ENCODE measurements around the gene C17orf107.
"Not testable (repeated sequence)": the region's sequence is repeated elsewhere in the genome, so short reads cannot be mapped to it uniquely, and the experiment has no call there.

The C17orf107 gene

GRCh38 chr17:4901648-4902344 lies 2.5 kb downstream of the C17orf107 start:
- Histone ChIP-seq H3K27ac (ENCODE audit: low read depth, low read length, poor library complexity, severe bottlenecking) (no peak overlapping the region), H3K4me1 (ENCODE audit: insufficient read depth, low read length, severe bottlenecking) (peaks cover 35% of the 10 kb centered on the region), H3K9me3 (ENCODE audit: low read length) (no peaks in the 10 kb centered on the region), H3K4me2 (ENCODE audit: low read length) (peak overlapping the region; percentile 76; the same call in 1 of the 2 replicates), H3K9ac (ENCODE audit: low read length) (no peak overlapping the region), H3K9me2 (ENCODE audit: low read depth, low read length) (no peaks in the 10 kb centered on the region), H3K27me3 (ENCODE audit: insufficient read depth, low read length) (no peaks in the 10 kb centered on the region), H3K79me2 (ENCODE audit: insufficient read depth, low read length) (no peaks in the 10 kb centered on the region), H2AFZ (ENCODE audit: low read length) (no peak overlapping the region), H4K20me1 (ENCODE audit: insufficient read depth, low read length) (no peaks in the 10 kb centered on the region), H3F3A (ENCODE audit: insufficient read depth, low read length) (no peaks in the 10 kb centered on the region), H3K4me3 (ENCODE audit: low read depth, low read length, poor library complexity, severe bottlenecking) (no peak overlapping the region), H3K36me3 (ENCODE audit: insufficient read depth, low read length) (peaks cover 3% of the 10 kb centered on the region; the same call in 1 of the 2 replicates)
- TF ChIP-seq CTCF (IDR thresholded peaks at IDR 0.05; ENCODE audit: low read length): no peak
- TF ChIP-seq EZH2 (IDR thresholded peaks at IDR 0.05; ENCODE audit: borderline replicate concordance, low read length): no peak

DNA sequence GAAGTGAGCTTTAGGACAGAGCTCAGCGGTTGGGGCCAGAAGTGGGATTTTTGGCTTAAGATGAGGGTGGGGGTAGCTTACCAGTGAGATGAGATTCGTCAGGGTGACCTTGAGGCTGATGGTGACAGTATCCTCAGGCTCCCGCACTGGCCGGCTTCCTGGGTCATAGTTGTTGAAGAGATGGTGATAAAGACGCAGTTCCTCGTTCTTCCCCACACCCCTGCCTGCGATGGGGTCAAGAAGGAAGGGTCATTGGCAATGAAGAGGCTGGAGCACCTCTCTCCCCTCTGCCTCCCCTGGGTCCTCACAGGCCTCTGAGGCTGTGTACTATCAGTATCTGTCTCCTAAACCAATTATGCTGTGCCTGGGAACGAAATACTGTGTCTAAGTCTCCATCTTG lies 3.2 kb downstream of the C17orf107 start:
- H3K27me3 ChIP-seq (ENCODE audit: insufficient read depth, low read length): no peaks in the 10 kb centered on the region
- peak overlapping the region; percentile 20 for H3K27ac ChIP-seq (ENCODE audit: low read depth, low read length, poor library complexity, severe bottlenecking)
- H3K4me3 ChIP-seq (ENCODE audit: low read depth, low read length, poor library complexity, severe bottlenecking): no peak overlapping the region
- no peaks in the 10 kb centered on the region for H3F3A ChIP-seq (ENCODE audit: insufficient read depth, low read length)
- H3K9me3 ChIP-seq (ENCODE audit: low read length): no peaks in the 10 kb centered on the region
- TF ChIP-seq CTCF (IDR thresholded peaks at IDR 0.05; ENCODE audit: low read length): no peak
- no peaks in the 10 kb centered on the region for H3K36me3 ChIP-seq (ENCODE audit: insufficient read depth, low read length)
- no peaks in the 10 kb centered on the region for H3K79me2 ChIP-seq (ENCODE audit: insufficient read depth, low read length)
- H3K9me2 ChIP-seq (ENCODE audit: low read depth, low read length): no peaks in the 10 kb centered on the region
- no peaks in the 10 kb centered on the region for H4K20me1 ChIP-seq (ENCODE audit: insufficient read depth, low read length)
- H3K9ac ChIP-seq (ENCODE audit: low read length): no peak overlapping the region; the same call in 1 of the 2 replicates
- H3K4me1 ChIP-seq (ENCODE audit: insufficient read depth, low read length, severe bottlenecking): peaks cover 35% of the 10 kb centered on the region
- no peak overlapping the region for H2AFZ ChIP-seq (ENCODE audit: low read length)
- H3K4me2 ChIP-seq (ENCODE audit: low read length): peak overlapping the region; percentile 19; the same call in 1 of the 2 replicates

GRCh38 chr17:4903051-4903818 lies 3.9 kb downstream of the C17orf107 start, which contains the start of gene CHRNE:
TSS of gene CHRNE (minus strand) at chr17:4903098. CDS start at chr17:4903063, 35 bp downstream.
- no peak within 1 kb of the TSS for H2AFZ ChIP-seq (ENCODE audit: low read length)
- no peaks in the 10 kb centered on the region for H3K79me2 ChIP-seq (ENCODE audit: insufficient read depth, low read length)
- peak within 1 kb of the TSS; percentile 19; the same call in 1 of the 2 replicates for H3K4me2 ChIP-seq (ENCODE audit: low read length)
- H3K27me3 ChIP-seq (ENCODE audit: insufficient read depth, low read length): no peaks in the 10 kb centered on the region
- TF ChIP-seq CTCF (IDR thresholded peaks at IDR 0.05; ENCODE audit: low read length): peak; percentile 77
- no peak for TF ChIP-seq EZH2 (IDR thresholded peaks at IDR 0.05; ENCODE audit: borderline replicate concordance, low read length)
- no peak within 1 kb of the TSS; the same call in 1 of the 2 replicates for H3K9ac ChIP-seq (ENCODE audit: low read length)
- H3K4me1 ChIP-seq (ENCODE audit: insufficient read depth, low read length, severe bottlenecking): peaks cover 35% of the 10 kb centered on the region
- H4K20me1 ChIP-seq (ENCODE audit: insufficient read depth, low read length): no peaks in the 10 kb centered on the region
- H3K9me2 ChIP-seq (ENCODE audit: low read depth, low read length): no peaks in the 10 kb centered on the region
- no peaks in the 10 kb centered on the region for H3K36me3 ChIP-seq (ENCODE audit: insufficient read depth, low read length)
- peak within 1 kb of the TSS; percentile 20 for H3K27ac ChIP-seq (ENCODE audit: low read depth, low read length, poor library complexity, severe bottlenecking)
- H3K4me3 ChIP-seq (ENCODE audit: low read depth, low read length, poor library complexity, severe bottlenecking): peak within 1 kb of the TSS; percentile 4
- no peaks in the 10 kb centered on the region for H3K9me3 ChIP-seq (ENCODE audit: low read length)
- H3F3A ChIP-seq (ENCODE audit: insufficient read depth, low read length): no peaks in the 10 kb centered on the region

- not testable (repeated sequence) for H4K20me1 ChIP-seq (ENCODE audit: insufficient read depth, low read length); H3K9me3 ChIP-seq (ENCODE audit: low read length); H3K9ac ChIP-seq (ENCODE audit: low read length); H3K36me3 ChIP-seq (ENCODE audit: insufficient read depth, low read length); H3K27me3 ChIP-seq (ENCODE audit: insufficient read depth, low read length); H3K9me2 ChIP-seq (ENCODE audit: low read depth, low read length); H3K27ac ChIP-seq (ENCODE audit: low read depth, low read length, poor library complexity, severe bottlenecking); H3K4me3 ChIP-seq (ENCODE audit: low read depth, low read length, poor library complexity, severe bottlenecking); H3F3A ChIP-seq (ENCODE audit: insufficient read depth, low read length); H2AFZ ChIP-seq (ENCODE audit: low read length); H3K4me2 ChIP-seq (ENCODE audit: low read length); H3K79me2 ChIP-seq (ENCODE audit: insufficient read depth, low read length)
- H3K4me1 ChIP-seq (ENCODE audit: insufficient read depth, low read length, severe bottlenecking): peaks cover 12% of the 10 kb centered on the region
These were observed 7.3 kb downstream of the C17orf107 start for GRCh38 chr17:4906642-4907041.
